ENCODE results near the gene FICD. TPM values are rescaled to one million over a fixed set of nuclear protein-coding genes. Genes with fewer than 3 reads are reported as not detected.

The FICD gene
- total and polyA plus RNA-seq, 2 of the 13 experiments (the other 11 are each of a cell fraction or from before 2014, with no cell fraction given) = 0.99 to 3.0 TPM

DNA sequence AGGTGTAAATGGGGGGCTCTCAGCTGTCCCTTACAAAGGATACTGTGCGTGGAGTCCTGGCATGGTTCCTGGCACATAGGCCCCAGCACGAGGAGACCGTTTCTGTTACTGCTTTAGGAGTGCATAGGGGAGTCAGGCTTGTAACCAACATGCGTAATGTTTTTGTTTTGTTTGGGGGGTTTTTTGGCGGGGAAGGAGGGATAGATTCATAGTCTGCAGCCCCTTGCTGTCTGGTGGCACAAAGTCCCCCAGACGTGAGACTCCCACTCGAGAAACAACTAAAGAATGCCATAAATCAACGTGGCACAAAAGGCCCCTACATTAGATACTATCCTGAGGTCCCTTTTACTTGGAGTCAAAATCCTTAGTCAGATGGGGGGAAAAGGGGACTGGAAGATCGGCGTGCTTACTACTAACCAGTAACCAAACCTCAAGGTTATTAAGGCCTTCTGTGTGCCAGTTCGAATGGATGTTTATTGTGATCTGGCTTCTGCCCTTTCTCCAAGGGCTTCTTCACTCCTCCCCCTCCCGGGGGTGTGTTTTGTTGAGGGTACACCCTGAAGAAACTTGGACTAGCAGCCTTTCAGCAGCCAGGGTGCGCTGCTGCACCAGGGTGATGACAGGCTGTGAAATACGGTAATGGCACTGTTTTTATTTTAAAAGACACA lies 48.2 kb downstream of the FICD start (continued):
- TF ChIP-seq ZNF777 (CRISPR knock-in tag; IDR thresholded peaks at IDR 0.05) (no peak), SRSF9 (IDR thresholded peaks at IDR 0.05; ENCODE audit: borderline replicate concordance, insufficient read depth, low read depth, low read length, poor library complexity, severe bottlenecking) (no peak), ZNF547 (CRISPR knock-in tag; IDR thresholded peaks at IDR 0.05) (no peak), GTF2F1 (IDR thresholded peaks at IDR 0.05; ENCODE audit: low read length) (no peak), TOE1 (CRISPR knock-in tag; IDR thresholded peaks at IDR 0.05) (no peak), NR2F6 (IDR thresholded peaks at IDR 0.05) (no peak), NR2F6 (CRISPR knock-in tag; IDR thresholded peaks at IDR 0.05) (peak; percentile 38; the same call in 1 of the 2 replicates), TOPORS (CRISPR knock-in tag; IDR thresholded peaks at IDR 0.05) (no peak), HNRNPLL (IDR thresholded peaks at IDR 0.05; ENCODE audit: low read depth, low read length, poor library complexity, severe bottlenecking) (no peak), YY1 (IDR thresholded peaks at IDR 0.05; ENCODE audit: insufficient read depth, insufficient replicate concordance, low read depth, low read length) (peak; percentile 57), CEBPG (CRISPR knock-in tag; IDR thresholded peaks at IDR 0.05) (peak; percentile 60), ARNTL (CRISPR knock-in tag; IDR thresholded peaks at IDR 0.05) (no peak), BRD4 (CRISPR knock-in tag; IDR thresholded peaks at IDR 0.05) (no peak), RFXAP (CRISPR knock-in tag; IDR thresholded peaks at IDR 0.05; ENCODE audit: borderline replicate concordance) (no peak), ZNF652 (CRISPR knock-in tag; IDR thresholded peaks at IDR 0.05; ENCODE audit: borderline replicate concordance, low read depth) (no peak), KLF6 (CRISPR knock-in tag; IDR thresholded peaks at IDR 0.05) (0 out of 2 replicates have a peak, but pooled peaks have one; percentile 40), HNF4G (IDR thresholded peaks at IDR 0.05; ENCODE audit: borderline replicate concordance, low read depth, low read length) (no peak), HNF4G (CRISPR knock-in tag; IDR thresholded peaks at IDR 0.05; ENCODE audit: borderline replicate concordance, low read depth) (no peak), ZNF761 (CRISPR knock-in tag; conservative IDR thresholded peaks at IDR 0.05) (0 out of 2 replicates have a peak, but pooled peaks have one; percentile 44), ZNF569 (CRISPR knock-in tag; IDR thresholded peaks at IDR 0.05; ENCODE audit: borderline replicate concordance) (no peak), ZKSCAN5 (CRISPR knock-in tag; IDR thresholded peaks at IDR 0.05) (no peak), TAF1 (CRISPR knock-in tag; IDR thresholded peaks at IDR 0.05) (no peak)
- TF ChIP-seq, protein P1, sequence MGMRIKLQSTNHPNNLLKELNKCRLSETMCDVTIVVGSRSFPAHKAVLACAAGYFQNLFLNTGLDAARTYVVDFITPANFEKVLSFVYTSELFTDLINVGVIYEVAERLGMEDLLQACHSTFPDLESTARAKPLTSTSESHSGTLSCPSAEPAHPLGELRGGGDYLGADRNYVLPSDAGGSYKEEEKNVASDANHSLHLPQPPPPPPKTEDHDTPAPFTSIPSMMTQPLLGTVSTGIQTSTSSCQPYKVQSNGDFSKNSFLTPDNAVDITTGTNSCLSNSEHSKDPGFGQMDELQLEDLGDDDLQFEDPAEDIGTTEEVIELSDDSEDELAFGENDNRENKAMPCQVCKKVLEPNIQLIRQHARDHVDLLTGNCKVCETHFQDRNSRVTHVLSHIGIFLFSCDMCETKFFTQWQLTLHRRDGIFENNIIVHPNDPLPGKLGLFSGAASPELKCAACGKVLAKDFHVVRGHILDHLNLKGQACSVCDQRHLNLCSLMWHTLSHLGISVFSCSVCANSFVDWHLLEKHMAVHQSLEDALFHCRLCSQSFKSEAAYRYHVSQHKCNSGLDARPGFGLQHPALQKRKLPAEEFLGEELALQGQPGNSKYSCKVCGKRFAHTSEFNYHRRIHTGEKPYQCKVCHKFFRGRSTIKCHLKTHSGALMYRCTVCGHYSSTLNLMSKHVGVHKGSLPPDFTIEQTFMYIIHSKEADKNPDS (CRISPR knock-in tag; IDR thresholded peaks at IDR 0.05) = no peak
- TF ChIP-seq, protein P2, sequence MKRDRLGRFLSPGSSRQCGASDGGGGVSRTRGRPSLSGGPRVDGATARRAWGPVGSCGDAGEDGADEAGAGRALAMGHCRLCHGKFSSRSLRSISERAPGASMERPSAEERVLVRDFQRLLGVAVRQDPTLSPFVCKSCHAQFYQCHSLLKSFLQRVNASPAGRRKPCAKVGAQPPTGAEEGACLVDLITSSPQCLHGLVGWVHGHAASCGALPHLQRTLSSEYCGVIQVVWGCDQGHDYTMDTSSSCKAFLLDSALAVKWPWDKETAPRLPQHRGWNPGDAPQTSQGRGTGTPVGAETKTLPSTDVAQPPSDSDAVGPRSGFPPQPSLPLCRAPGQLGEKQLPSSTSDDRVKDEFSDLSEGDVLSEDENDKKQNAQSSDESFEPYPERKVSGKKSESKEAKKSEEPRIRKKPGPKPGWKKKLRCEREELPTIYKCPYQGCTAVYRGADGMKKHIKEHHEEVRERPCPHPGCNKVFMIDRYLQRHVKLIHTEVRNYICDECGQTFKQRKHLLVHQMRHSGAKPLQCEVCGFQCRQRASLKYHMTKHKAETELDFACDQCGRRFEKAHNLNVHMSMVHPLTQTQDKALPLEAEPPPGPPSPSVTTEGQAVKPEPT (CRISPR knock-in tag; IDR thresholded peaks at IDR 0.05; ENCODE audit: low read depth) = no peak
- TF ChIP-seq, protein P3, sequence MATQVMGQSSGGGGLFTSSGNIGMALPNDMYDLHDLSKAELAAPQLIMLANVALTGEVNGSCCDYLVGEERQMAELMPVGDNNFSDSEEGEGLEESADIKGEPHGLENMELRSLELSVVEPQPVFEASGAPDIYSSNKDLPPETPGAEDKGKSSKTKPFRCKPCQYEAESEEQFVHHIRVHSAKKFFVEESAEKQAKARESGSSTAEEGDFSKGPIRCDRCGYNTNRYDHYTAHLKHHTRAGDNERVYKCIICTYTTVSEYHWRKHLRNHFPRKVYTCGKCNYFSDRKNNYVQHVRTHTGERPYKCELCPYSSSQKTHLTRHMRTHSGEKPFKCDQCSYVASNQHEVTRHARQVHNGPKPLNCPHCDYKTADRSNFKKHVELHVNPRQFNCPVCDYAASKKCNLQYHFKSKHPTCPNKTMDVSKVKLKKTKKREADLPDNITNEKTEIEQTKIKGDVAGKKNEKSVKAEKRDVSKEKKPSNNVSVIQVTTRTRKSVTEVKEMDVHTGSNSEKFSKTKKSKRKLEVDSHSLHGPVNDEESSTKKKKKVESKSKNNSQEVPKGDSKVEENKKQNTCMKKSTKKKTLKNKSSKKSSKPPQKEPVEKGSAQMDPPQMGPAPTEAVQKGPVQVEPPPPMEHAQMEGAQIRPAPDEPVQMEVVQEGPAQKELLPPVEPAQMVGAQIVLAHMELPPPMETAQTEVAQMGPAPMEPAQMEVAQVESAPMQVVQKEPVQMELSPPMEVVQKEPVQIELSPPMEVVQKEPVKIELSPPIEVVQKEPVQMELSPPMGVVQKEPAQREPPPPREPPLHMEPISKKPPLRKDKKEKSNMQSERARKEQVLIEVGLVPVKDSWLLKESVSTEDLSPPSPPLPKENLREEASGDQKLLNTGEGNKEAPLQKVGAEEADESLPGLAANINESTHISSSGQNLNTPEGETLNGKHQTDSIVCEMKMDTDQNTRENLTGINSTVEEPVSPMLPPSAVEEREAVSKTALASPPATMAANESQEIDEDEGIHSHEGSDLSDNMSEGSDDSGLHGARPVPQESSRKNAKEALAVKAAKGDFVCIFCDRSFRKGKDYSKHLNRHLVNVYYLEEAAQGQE (IDR thresholded peaks at IDR 0.05; ENCODE audit: borderline replicate concordance in 1 of 2, low read depth in 1 of 2, low read length in 2 of 2) = no peak

Data from HepG2 (cell line).